Activated gamma-delta T cell treated with Interleukin-2 at 50 U/mL for 16 hours (primary cell): Measurements from ENCODE around the gene PLA1A.
"Not testable (repeated sequence)": the region's sequence is repeated elsewhere in the genome, so short reads cannot be mapped to it uniquely, and the experiment has no call there.

Experiments used
- DNase-seq: peaks from one replicate; pipeline ENCODE4 v3.0.0-alpha.2; 2020

The PLA1A gene, protein sequence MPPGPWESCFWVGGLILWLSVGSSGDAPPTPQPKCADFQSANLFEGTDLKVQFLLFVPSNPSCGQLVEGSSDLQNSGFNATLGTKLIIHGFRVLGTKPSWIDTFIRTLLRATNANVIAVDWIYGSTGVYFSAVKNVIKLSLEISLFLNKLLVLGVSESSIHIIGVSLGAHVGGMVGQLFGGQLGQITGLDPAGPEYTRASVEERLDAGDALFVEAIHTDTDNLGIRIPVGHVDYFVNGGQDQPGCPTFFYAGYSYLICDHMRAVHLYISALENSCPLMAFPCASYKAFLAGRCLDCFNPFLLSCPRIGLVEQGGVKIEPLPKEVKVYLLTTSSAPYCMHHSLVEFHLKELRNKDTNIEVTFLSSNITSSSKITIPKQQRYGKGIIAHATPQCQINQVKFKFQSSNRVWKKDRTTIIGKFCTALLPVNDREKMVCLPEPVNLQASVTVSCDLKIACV

DNA sequence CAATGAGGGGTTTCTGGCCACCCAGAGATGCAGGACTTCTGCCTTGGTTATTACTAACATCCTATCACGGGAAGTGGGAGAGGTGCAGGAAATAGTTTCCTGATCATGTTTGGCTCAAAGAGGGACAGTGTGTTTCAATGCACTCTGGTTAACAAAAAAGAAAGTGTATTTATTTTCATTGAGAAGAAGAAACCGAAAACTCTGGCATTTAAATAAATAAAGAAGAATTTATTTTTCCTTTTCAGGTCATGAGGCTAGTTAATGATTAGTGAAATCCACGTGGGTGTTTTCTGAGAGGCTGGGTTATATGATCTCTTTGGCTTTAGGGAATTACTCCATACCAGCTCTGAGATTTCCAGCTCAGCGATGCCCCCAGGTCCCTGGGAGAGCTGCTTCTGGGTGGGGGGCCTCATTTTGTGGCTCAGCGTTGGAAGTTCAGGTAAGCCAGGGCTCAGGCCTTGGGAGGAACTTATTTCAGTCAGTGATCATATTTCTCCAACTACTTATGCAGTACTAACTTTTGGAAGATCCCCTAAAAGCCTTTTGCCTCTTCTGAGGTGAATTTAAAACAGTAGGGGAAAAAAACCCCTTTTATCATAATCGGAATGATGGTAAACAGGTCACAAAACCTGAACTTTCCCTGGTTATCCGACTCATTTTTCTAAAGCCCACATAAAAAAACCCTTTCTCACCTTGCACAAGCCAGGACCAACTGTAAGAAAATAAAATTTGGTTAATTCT is at the start of gene PLA1A:
PLA1A (plus strand) TSS at position 338 of the 741 bp plus-strand sequence; CDS start at position 367, 29 bp downstream.
- no peak for DNase-seq

DNA sequence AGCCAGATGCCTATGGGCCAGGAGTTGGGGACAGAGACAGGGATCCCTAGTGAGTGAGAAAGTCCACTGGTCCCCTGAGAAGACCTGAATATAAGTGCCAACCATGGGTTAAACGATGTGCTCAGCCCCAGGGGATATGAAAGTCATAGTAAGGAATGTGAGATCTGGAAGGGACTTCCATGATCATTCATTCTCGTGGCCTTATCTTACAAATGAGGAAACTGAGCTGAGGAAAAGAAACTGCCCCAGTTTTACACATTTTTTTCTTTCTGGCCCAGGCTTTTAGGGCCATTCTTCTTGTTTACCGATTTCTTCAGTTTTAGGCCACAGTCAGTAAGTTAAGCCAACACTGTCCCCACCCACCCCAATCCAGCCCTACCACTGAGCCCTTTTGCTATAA is 49.3 kb upstream of the PLA1A start:
- DNase-seq: no peak

DNA sequence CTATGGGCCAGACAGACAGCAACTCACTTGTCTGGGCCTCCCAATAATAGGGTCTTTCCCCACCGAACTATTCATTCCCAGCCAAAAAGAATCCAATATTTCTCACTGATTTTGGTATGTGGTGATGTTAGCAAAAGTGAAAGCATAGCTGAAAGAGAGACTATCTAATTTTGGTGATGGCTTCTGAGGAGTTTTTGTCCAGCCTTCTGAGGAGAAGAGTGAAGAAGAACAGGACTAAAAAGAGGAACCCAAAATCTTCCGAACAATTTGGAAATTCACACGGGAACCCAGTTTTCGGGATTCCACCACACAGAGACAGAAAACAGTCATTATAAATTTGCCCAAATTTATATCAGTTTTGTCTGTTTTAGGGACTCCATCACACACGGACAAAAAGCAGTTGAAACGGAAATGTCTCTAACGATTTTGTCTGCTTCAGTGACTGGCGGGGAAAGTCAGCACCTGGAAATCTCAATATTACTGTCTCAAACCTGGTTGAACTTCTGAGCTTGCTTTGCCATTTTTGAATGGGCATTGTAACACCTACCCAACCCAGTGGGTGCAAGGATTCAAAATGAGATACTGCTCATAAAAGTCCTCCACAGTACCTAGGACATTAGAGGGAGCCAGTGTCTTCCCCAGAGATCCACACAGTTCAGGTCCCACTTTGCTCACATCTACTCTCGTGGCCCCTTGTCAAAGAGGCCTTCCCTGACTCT is 47.3 kb upstream of the PLA1A start:
- DNase-seq: no peak

DNA sequence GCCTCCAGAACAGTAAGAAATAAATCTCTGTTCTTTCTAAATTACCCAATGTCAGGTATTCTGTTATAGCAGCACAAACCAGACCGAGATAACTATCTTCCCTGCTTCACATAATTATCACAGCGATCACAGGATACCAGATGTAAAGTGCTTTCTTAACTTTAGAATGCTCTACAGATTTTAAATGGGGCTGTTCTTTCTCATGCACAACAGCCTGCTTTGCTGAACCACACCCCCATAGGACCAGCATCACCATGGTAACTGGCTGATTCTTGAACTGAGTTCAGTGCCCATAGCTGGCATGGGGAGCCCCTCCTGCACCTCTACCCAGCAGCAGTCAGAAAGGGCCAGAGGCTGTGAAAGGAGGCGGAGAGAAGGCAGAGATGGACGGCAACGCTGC is 46.1 kb upstream of the PLA1A start:
- no peak for DNase-seq

DNA sequence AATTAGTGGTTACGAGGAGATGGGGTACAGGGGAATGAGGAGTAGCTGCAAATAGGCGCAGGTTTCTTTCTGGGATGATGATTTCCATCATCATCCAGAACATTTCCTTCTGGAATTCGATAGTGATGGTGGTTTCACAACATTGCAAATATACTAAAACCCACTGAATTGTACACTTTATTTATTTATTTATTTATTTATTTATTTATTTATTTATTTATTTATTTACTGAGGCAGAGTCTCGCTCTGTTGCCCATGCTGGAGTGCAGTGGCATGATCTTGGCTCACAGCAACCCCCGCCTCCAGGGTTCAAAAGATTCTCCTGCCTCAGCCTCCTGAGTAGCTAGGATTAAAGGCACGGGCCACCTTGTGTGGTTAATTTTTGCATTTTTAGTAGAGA is 44.8 kb upstream of the PLA1A start:
- DNase-seq: not testable (repeated sequence)

DNA sequence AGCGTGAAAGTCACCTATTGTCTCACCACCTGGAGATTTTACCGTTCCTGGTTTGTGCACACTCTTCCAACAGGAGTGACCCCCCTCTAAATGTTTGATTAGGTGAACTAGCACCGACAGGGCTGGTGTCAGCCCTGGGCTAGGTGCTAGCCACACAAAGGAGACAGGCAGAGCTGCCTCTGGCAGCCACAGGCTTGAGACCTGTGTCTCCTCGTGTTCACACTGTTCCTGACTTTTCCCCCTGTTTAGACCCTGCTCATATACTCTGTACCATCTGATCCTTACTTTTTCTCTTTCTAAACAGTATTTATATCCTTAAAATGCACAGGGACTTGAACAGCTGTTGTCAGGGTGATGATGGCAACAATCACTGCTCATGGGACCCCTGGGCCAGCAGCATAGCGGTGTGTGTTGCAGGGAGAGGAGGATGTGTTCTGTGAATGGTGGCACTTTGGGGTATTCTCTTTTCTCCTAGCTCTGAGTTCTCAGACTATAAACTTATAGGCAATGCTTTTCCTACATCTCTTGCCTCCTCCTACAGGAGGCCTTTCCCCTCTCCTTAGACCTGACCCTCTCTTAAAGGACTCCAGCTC is 43.8 kb upstream of the PLA1A start:
- DNase-seq: no peak

DNA sequence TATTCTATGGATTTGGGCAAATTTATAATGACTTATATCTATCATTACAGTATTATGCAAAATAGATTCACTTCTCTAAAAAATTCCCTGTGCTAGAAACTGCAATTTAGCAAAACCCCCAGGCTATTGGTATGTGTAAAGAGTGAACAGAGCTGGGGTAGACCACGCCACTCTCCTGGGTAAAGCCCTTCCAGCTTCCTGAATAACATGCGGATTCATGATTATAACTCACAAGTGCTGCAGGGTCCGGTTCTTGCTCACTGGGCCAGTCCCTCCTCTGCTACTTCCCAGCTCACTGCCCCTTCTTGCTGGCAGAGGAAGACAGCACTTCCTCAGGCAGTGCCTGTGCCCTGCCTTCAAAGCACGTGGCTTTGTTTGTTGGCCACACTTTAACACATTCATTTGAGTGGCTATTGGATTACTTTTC is 42.4 kb upstream of the PLA1A start:
- DNase-seq: no peak

DNA sequence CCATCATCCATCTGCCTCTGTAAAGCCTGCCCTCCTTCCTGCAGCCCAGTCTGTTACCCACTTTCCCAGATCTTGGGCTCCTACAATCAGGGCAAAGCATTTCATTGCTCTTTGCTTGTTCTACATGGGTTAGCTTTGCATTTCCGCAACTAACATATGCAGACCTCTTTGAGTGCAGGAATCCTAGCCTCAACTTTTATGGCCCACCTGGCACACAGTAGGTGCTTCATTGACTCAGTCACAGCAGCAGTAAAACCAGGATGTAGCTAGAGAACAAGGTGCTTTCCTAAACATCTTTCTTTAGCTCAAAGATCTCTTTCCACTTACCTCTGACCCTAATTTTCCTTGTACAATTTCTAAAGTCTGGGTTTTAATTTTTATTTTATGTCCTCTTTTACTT is 41.8 kb upstream of the PLA1A start:
- DNase-seq: no peak

DNA sequence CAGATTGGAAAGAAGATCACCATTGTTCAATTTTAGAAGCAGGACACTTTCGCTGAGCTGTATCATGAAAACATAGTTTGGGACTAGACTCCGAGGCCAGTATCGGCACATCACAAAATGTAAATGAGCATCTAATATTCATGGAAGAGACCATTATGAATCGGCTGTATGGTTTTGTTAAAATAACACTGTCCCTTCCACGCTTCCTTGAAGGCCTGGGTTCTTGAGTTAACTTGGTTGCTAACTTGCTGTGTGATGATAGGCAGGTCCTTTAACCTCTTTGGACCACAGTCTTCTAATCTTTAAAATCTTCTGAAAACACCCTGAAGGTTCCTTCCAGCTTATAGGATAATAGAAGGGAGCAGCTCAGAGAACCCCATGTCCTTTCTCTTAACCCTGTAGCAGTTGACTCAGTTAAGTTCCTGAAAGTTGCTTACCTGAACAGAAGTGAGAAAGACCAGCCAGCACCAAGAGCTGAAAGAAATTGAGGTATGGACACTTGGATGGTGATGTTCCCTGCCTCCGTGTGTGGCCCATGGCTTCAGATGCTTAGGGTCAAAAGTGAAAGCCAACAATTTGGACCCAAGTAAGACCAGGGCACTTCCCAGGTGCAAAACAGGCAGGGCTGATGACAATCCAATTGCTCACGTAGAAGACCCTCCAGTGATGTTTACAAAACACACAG is 40.4 kb upstream of the PLA1A start:
- no peak for DNase-seq

DNA sequence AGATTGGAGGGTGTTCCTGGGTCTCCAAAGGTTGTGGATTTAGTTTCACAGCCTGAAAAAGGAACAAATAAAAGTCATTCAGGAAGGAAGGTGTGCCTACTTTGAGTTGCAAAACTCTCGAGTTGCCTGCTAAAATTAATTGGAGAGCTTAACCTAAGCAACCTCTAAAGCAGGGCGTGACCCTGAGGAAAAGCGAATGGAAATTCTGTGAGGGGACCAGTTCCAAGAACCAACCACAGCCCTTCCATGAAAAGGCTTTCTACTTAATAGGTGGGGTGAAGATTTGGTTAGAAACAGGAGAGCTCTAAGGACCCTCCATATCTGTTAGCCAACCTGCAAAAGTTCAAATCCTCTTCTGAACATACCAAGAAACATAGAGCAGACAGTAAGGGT is 39.8 kb upstream of the PLA1A start:
- DNase-seq: no peak

DNA sequence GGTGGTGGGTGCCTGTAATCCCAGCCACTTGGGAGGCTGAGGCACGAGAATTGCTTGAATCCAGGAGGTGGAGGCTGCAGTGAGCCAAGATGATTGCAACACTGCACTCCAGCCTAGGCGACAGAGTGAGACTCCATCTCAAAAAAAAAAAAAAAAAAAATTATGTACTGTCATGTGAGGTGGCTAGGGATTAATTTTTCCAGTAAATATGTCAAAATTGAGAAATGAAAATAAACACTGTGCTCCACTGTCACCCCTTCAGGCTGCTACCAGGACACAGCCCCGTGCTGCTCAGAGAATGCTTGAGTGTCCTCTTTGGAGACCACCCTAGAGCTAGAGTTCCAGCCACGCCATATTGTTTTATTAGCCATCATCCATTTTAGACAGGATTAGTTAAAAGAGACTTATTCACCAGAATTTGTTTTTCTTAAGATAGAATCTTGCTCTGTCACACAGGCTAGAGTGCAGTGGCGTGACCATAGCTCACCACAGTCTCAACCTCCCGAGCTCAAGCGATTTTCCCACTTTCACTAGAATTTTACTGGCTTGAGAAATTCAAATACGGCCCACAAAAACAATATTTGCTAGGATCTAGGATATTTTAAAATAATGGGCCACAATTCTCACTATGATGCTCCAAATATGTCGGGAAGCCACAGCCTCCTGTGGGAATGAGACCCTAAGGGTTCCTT is 38.9 kb upstream of the PLA1A start:
- DNase-seq: no peak

DNA sequence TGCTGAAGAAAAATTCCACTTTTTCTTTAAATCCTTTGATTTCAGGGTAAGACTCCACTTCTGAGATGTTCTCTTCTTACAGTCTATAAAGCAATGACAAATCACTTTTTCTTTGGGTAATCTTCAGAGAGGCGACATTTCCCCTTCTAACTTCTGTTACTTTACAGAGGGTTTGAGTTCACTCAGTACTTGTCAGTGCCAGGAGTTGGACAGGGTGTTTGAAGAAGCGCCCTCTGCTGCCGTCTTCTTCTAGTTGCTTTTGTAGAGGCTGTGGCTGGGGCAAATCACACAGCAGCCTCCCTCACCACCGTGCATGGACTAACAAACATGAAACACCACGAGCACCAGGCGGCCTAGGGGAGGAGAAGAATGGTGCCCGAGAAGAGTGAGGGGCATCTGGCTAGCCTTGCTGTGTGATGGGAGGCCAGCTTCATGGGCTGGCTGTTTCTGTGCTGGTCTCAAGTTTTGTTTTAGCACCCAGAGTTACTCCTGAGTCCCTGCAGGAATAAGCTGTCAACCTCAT is 38.2 kb upstream of the PLA1A start, which contains the start of gene CD80:
CD80 (minus strand) TSS at position 174 of the 523 bp plus-strand sequence. CDS start 1,886 bp downstream, outside the sequence.
- DNase-seq: peak; percentile 24

DNA sequence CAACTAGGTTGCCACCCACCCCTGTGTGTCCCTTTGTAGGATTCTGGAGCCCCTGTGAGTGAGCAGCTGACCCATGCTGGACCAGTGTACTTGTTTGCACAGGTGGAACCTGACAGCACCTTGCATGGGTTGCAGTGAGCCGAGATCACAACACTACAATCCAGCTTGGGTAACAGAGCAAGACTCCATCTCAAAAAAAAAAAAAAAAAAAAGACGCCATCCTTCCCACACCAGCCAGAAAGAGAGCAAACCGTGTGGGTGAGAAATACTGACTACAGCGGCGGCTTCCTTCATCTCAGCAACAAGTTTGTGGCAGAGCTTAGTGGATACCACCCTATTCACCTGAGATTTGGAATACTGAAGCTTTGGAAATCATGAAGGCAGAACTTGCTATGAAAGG is 37.5 kb upstream of the PLA1A start:
- no peak for DNase-seq

DNA sequence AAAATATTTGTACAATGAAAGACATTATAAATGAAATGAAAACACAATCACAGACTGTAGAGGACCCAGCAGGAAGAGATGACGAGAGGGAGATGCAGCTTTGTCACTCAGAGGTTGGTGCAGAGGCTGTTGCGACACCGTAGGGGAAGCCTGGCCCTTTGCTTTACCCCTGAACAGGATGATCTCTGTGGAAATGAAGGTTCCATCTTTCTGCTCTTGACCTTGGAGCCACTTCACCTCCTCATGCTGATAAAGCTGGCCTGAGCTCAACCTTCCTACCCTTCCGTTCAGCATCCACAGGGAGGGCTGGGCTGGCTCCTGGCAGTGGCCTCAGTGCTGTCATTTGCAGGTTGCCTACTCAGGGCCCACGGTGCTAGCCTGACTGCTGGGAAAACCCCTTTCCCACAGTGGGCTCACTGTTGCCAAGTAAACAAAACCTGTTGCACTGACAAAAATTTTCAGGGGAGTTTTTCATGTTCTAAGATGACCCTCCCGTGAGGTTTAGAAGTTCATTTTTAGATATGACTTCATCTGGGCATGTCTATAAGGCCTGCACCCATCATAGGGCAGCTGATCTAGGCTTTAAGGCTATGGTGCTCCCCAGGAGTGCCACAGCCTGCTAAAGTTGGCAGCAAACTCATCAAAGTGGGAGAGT is 35.3 kb upstream of the PLA1A start:
- no peak for DNase-seq

DNA sequence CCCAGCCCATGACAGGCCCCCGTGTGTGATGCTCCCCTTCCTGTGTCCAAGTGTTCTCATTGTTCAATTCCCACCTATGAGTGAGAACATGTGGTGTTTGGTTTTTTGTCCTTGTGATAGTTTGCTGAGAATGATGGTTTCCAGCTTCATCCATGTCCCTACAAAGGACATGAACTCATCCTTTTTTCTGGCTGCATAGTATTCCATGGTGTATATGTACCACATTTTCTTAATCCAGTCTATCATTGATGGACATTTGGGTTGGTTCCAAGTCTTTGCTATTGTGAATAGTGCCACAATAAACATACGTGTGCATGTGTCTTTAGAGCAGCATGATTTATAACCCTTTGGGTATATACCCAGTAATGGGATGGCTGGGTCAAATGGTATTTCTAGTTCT is 34.4 kb upstream of the PLA1A start:
- DNase-seq: not testable (repeated sequence)

DNA sequence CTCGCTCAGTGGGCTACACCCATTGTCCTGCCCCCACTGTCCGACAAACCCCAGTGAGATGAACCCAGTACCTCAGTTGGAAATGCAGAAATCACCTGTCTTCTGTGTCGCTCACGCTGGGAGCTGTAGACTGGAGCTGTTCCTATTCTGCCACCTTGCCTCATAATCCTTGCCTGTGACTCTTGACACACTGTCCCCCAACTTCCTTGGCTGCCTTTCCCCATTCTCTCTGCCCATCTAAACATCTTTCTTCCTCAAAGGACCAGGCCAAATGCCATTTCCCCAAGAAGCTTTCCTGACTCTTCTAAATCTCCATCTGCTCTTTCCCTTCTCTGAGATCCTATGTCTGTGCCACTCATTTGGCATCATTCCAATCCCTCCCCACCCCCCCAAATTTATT is 28.5 kb upstream of the PLA1A start:
- no peak for DNase-seq

DNA sequence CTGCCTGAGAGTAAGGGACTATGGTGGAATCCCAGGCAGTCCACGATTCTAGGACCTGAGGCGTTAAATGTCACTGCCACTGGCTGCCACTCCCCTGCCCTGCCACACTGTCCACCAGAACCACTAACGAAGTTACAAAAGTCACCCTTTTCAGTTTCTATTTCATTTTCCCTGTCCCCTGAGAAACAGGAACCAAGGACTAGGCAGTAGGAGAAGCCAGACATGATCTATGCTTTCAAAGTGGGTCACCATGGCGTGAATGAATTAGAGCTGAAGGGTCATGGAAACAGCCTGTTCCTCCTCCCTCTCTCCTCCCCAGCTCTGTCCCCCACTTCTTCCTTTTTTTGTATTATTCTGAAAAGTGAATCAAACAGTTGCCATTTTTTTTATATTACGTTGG is 27.5 kb upstream of the PLA1A start:
- DNase-seq: no peak

DNA sequence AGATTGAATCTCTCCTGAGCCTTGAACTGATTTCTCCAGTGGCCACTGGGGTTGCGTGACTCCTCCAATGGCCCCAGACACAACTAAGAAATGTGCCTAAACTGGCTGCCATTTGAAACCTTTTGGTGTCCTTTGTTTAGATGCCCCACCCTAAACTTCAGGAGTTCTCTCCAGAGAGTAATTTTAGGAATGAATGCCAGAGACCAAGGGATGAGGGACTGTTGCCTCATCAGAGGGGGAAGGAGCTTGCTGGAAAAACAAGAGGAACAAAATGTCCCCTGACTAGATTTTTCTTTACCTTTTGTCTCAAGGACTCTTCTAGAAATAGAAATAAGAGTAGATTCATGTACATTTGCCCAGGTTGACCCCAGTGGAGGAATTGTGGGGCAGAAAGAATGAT is 26.5 kb upstream of the PLA1A start:
- DNase-seq: no peak

DNA sequence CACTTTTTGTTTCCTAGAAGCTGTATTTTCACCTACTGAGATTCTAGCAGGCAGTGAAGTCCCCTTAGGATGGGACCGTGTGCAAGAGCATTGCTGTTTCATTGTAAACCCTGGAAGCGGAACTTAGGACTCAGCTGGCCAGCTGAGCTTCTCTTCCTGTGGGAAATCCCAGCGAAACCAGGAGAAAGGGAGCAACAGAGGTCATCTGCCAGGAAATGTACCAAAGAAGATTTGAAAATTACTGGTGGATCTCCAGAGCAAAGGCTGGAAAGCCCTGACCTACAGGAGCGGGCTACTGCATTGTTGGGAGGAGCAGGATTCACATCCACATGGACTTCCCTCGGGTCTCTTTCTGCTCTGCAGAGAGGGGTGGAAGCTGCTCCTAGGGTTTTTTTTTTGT is 26.0 kb upstream of the PLA1A start:
- DNase-seq: no peak

DNA sequence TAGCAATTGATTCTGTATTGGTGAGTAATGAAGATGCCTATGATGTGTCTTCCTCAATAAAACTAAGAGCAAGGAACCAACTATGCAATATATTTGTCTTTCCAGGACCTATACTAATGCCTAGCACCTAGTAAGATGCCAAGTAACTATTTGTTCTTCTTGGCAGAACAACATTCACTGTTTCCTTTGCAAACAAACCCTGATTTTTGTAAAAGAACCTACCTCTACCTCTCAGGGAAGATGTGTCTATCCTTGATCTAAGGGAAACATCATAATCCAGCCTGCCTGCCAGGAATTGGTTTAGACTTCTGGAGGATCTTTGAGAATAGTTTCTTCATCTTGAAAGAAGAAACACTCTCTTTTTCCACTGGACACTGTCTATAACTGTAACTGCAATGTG is 22.2 kb upstream of the PLA1A start:
- DNase-seq: no peak
